SKM-1 treated with dmso at 0.1 percent for 144 hours (cell line): ENCODE results near the gene ING1.

Source experiments
- DNase-seq: peaks from one replicate; lab custom pipeline; 2025; ENCODE audit not compliant: unreplicated experiment; lab: John Stamatoyannopoulos, UW

ING1 gene

GRCh38 chr13:110769097-110769496 is 55.6 kb downstream of the ING1 start:
- DNase-seq, result no peak

- DNase-seq, result no peak
Observed at GRCh38 chr13:110770678-110771077, 57.2 kb downstream of the ING1 start.

- DNase-seq, result no peak
Observed at GRCh38 chr13:110771194-110771593, 57.7 kb downstream of the ING1 start.

- DNase-seq, result no peak
Observed at GRCh38 chr13:110772091-110772984, 58.8 kb downstream of the ING1 start.
